Keratinocyte (primary cell): ENCODE measurements around the gene CEP78.
"Not testable (repeated sequence)": the region's sequence is repeated elsewhere in the genome, so short reads cannot be mapped to it uniquely, and the experiment has no call there.

Source experiments
- CTCF ChIP-seq, 3 experiments: IDR thresholded peaks in 1 of 3; conservative IDR thresholded peaks in 1 of 3; optimal IDR thresholded peaks in 1 of 3; 2 replicates in 2 of 3; 3 replicates in 1 of 3; pipeline versions ENCODE3 to v1.5.1; 2011; ENCODE audit warnings: low read length in 3 of 3, mild to moderate bottlenecking in 3 of 3, moderate library complexity in 2 of 3, control low read depth in 1 of 3, inconsistent platforms in 1 of 3; ENCODE audit not compliant: insufficient read depth in 2 of 3; ENCODE audit errors: extremely low read depth in 1 of 3
- EZH2 ChIP-seq: IDR thresholded peaks from one replicate; pipeline ENCODE4 v1.6.1; 2012; ENCODE audit warnings: inconsistent platforms, mild to moderate bottlenecking, low read length, moderate library complexity

- not testable (repeated sequence) for TF ChIP-seq CTCF (optimal IDR thresholded peaks at IDR 0.05 in 1 of 3, IDR thresholded peaks at IDR 0.05 in 1 of 3, conservative IDR thresholded peaks at IDR 0.05 in 1 of 3; ENCODE audit: extremely low read depth in 1 of 3, insufficient read depth in 2 of 3, low read length in 3 of 3); EZH2
Observed at GRCh38 chr9:78284181-78284580, 48.3 kb downstream of the CEP78 start.
